Measurements from ENCODE around the gene NPR1. TPM values are rescaled to one million over a fixed set of nuclear protein-coding genes. Genes with fewer than 3 reads are reported as not detected.

Gene NPR1
- total RNA-seq, 1 experiment from 2014 or later, result 16.5 TPM

- TF ChIP-seq ARID4B (CRISPR knock-in tag; IDR thresholded peaks at IDR 0.05; ENCODE audit: borderline replicate concordance) (no peak), ZNF219 (CRISPR knock-in tag; IDR thresholded peaks at IDR 0.05; ENCODE audit: borderline replicate concordance) (no peak), USF2 (CRISPR knock-in tag; IDR thresholded peaks at IDR 0.05) (no peak), GTF2I (CRISPR knock-in tag; conservative IDR thresholded peaks at IDR 0.05) (no peak)
Measured at GRCh38 chr1:153734396-153735089, 56.1 kb downstream of the NPR1 start (continued).

GRCh38 chr1:153735090-153735420, 56.6 kb downstream of the NPR1 start:
- TF ChIP-seq SP1 (CRISPR knock-in tag; conservative IDR thresholded peaks at IDR 0.05) (no peak), E2F5 (CRISPR knock-in tag; IDR thresholded peaks at IDR 0.05) (no peak), HMGA2 (CRISPR knock-in tag; IDR thresholded peaks at IDR 0.05) (no peak), PREB (CRISPR knock-in tag; IDR thresholded peaks at IDR 0.05; ENCODE audit: borderline replicate concordance) (no peak), ZSCAN18 (CRISPR knock-in tag; IDR thresholded peaks at IDR 0.05) (no peak), GTF2I (CRISPR knock-in tag; conservative IDR thresholded peaks at IDR 0.05) (no peak)
- ATAC-seq (no peak), DNase-seq (ENCODE audit: low spot score) (no peak)
- H3K4me1 Mint-ChIP-seq, result peaks cover 25% of the 10 kb centered on the region
- CTCF ChIA-PET, result interaction anchor here (0.8 kb wide), 1 partner anchor 8 kb away, joined by 3 read pairs; no protein-coding TSS in a partner anchor
- no peaks in the 10 kb centered on the region for H3K9me3 Mint-ChIP-seq
- H3K27me3 Mint-ChIP-seq (ENCODE audit: low read depth), result no peaks in the 10 kb centered on the region
- H3K36me3 Mint-ChIP-seq, result peaks cover 26% of the 10 kb centered on the region
- H3K4me3 Mint-ChIP-seq, result no peak overlapping the region
- H3K27ac Mint-ChIP-seq, result peak overlapping the region; percentile 75; the same call in 1 of the 2 replicates
- POLR2A ChIA-PET, result no interaction called here

GRCh38 chr1:153741986-153742385, 63.5 kb downstream of the NPR1 start:
- H3K4me1 Mint-ChIP-seq, result peaks cover 58% of the 10 kb centered on the region
- DNase-seq (ENCODE audit: low spot score) (no peak), ATAC-seq (no peak)
- no peak for TF ChIP-seq ZSCAN18 (CRISPR knock-in tag; IDR thresholded peaks at IDR 0.05)
- POLR2A ChIA-PET, result no interaction called here
- H3K27ac Mint-ChIP-seq, result peak overlapping the region; percentile 29
- CTCF ChIA-PET, result interaction anchor here (2.6 kb wide), 1 partner anchor 64 kb away, joined by 9 read pairs; the partner anchor contains the start of gene NPR1
- H3K27me3 Mint-ChIP-seq (ENCODE audit: low read depth), result no peaks in the 10 kb centered on the region
- no peak overlapping the region for H3K4me3 Mint-ChIP-seq
- peaks cover 42% of the 10 kb centered on the region for H3K36me3 Mint-ChIP-seq
- no peaks in the 10 kb centered on the region for H3K9me3 Mint-ChIP-seq
